K562 (cell line): ENCODE measurements around the gene IRF2. TPM values are rescaled to one million over a fixed set of nuclear protein-coding genes. Genes with fewer than 3 reads are reported as not detected.

Source experiments
- ADNP ChIP-seq: fragments of 200-800 bp; sonication (Bioruptor generic); IDR thresholded peaks from 2 replicates; pipeline ENCODE4 v1.6.1; 2016; ENCODE audit warnings: missing genetic modification characterization, missing compliant biosample characterization
- CAMTA2 ChIP-seq: fragments of 250-450 bp; sonication (Bioruptor Pico); conservative IDR thresholded peaks from 2 replicates; pipeline ENCODE4 v1.5.1; 2022
- CBFA2T2 ChIP-seq: fragments of 450-650 bp; conservative IDR thresholded peaks from 2 replicates; pipeline ENCODE4 v1.6.1; 2017; ENCODE audit warnings: mild to moderate bottlenecking
- EP300 ChIP-seq: IDR thresholded peaks from 2 replicates; pipeline ENCODE4 v1.6.1; 2012; ENCODE audit warnings: low read length, improper control_type of control experiment
- HNRNPH1 ChIP-seq: fragments of 200-400 bp; formaldehyde crosslinking; optimal IDR thresholded peaks from 2 replicates; pipeline ENCODE3; 2017; ENCODE audit warnings: low read depth, mild to moderate bottlenecking, low read length, moderate library complexity
- KDM1A ChIP-seq, 2 experiments: fragments of 450-650 bp; IDR thresholded peaks; 2 replicates each; pipeline ENCODE4 v1.6.1; 2016; ENCODE audit warnings: mild to moderate bottlenecking in 2 of 2
- MTA3 ChIP-seq: fragments of 450-650 bp; formaldehyde crosslinking; IDR thresholded peaks from 2 replicates; pipeline ENCODE4 v1.6.1; 2017; ENCODE audit warnings: mild to moderate bottlenecking, borderline replicate concordance
- PTRF ChIP-seq: fragments of 450-650 bp; IDR thresholded peaks from 2 replicates; pipeline ENCODE4 v1.6.1; 2016; ENCODE audit warnings: mild to moderate bottlenecking, missing genetic modification characterization, missing compliant biosample characterization
- RBM39 ChIP-seq: fragments of 200-400 bp; formaldehyde crosslinking; optimal IDR thresholded peaks from 2 replicates; pipeline ENCODE3; 2018; ENCODE audit warnings: low read depth, low read length
- SMAD4 ChIP-seq: fragments of 250-450 bp; sonication (Bioruptor Pico); conservative IDR thresholded peaks from 2 replicates; pipeline ENCODE4 v1.8.0; 2021; ENCODE audit warnings: inconsistent platforms, mild to moderate bottlenecking, moderate library complexity
- SP1 ChIP-seq: sonication (generic); formaldehyde crosslinking; IDR thresholded peaks from 2 replicates; pipeline ENCODE4 v1.8.1; 2022; ENCODE audit warnings: mild to moderate bottlenecking, missing genetic modification reagents
- TAL1 ChIP-seq: fragments of 450-650 bp; IDR thresholded peaks from 2 replicates; pipeline ENCODE4 v1.6.1; 2016; ENCODE audit warnings: mild to moderate bottlenecking
- ZFX ChIP-seq: sonication (generic); formaldehyde crosslinking; IDR thresholded peaks from 2 replicates; pipeline ENCODE4 v1.8.0; 2022; ENCODE audit warnings: mild to moderate bottlenecking, missing genetic modification reagents, moderate library complexity
- ZNF121 ChIP-seq: sonication (generic); formaldehyde crosslinking; conservative IDR thresholded peaks from 2 replicates; pipeline ENCODE4 v1.8.0; 2022; ENCODE audit warnings: missing genetic modification reagents
- ZNF3 ChIP-seq: fragments of 250-450 bp; sonication (Bioruptor Pico); IDR thresholded peaks from 2 replicates; pipeline ENCODE4 v1.5.0; 2021; ENCODE audit warnings: mild to moderate bottlenecking, moderate library complexity
- ZNF347 ChIP-seq: fragments of 450-650 bp; formaldehyde crosslinking; IDR thresholded peaks from 2 replicates; pipeline ENCODE4 v1.4.0; 2020; ENCODE audit warnings: low read depth, mild to moderate bottlenecking, moderate library complexity
- ZNF592 ChIP-seq: fragments of 450-650 bp; IDR thresholded peaks from 2 replicates; pipeline ENCODE4 v1.6.1; 2017; ENCODE audit warnings: antibody characterized with exemption, mild to moderate bottlenecking
- ZNF717 ChIP-seq: fragments of 250-450 bp; sonication (Bioruptor Pico); IDR thresholded peaks from 2 replicates; pipeline ENCODE4 v1.5.0; 2021
- ZNF766 ChIP-seq: fragments of 200-800 bp; sonication (Bioruptor generic); conservative IDR thresholded peaks from 2 replicates; pipeline ENCODE4 v1.6.1; 2016; ENCODE audit warnings: missing genetic modification characterization, missing compliant biosample characterization
- polyA plus RNA-seq, 8 experiments: library from polyadenylated mRNA; depleted of rRNA in 4 of 8; stranded (reverse) in 5 of 8; unstranded in 3 of 8; fragments of >200 nt; fragmentation: Nextera tagmentation in 2 of 8; fragmentation: Illumina TruSeq in 1 of 8; extraction: Ambion mirVana in 2 of 8; extraction: Trizol in 1 of 8; gene quantifications; 2 replicates each; pipeline versions ENCODE4 v1.2.1 to v1.2.3, GENCODE V29; 2011 to 2014; ENCODE audit warnings: inconsistent platforms in 1 of 8, missing spikeins in 1 of 8
- total RNA-seq, 7 experiments: library from RNA; depleted of rRNA in 6 of 7; stranded (reverse); fragments of >200 nt in 6 of 7; fragmentation: Illumina TruSeq in 2 of 7; extraction: Trizol in 2 of 7; gene quantifications; 2 replicates each; pipeline versions ENCODE4 v1.2.1 to v1.2.3, GENCODE V29; 2011 to 2021; ENCODE audit warnings: low replicate concordance in 1 of 7
- TF ChIP-seq, protein P1 (sequence below): sonication (generic); formaldehyde crosslinking; IDR thresholded peaks from 2 replicates; pipeline ENCODE4 v1.8.1; 2023; ENCODE audit warnings: mild to moderate bottlenecking, missing genetic modification reagents, moderate library complexity
- TF ChIP-seq, protein P2 (sequence below), 2 experiments: fragments of 250-450 bp in 1 of 2; fragments of 450-650 bp in 1 of 2; sonication (Bioruptor Pico) in 1 of 2; IDR thresholded peaks; 2 replicates each; pipeline versions ENCODE4 v1.6.1 to v1.8.0; 2016 to 2021; ENCODE audit warnings: mild to moderate bottlenecking in 2 of 2, moderate library complexity in 2 of 2, missing compliant biosample characterization in 1 of 2, missing genetic modification characterization in 1 of 2

The IRF2 gene
- total and polyA plus RNA-seq, 9 of the 15 experiments (the other 6 are each of a cell fraction or from before 2014, with no cell fraction given) = 7.1 to 17.1 (median 11.3) TPM

DNA sequence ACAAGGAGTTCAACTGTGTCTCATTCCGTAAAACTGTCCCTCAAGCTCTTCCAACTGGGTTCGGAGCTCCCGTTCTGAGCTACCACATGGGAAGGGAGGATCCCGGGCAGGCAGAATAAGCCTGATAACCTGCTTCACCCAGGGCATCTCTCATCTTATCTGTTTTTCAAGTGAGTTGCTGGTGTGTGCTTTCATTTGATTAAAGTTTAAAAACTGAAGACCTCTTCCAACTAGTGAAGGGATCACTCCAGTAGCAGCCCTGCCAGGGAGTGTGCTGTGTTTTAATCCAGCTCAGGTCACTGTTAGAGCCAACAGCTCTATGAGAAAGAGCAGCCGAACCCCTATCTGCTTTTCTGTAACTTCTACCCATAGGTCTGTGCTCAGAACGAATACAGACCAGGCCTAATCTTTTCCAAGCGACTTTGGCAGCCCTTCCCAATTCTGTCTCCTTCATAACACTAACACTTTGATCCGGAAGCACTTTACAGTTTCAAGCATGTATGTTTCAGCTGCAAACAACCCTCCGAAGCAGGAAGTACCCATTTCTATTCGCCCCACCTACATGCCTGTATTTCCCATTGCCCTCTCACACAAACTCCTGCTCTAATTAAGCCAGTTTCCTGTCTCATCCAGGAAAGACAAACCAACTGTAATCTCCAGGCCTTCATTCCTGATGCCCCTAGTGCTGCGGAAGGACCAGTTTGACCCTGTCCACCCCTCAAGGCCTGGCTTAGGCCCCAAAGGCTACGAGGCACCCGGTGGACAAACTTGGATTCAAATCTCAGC is 60.9 kb downstream of the IRF2 start (continued):
- TF ChIP-seq ZNF592 (0 out of 2 replicates have a peak, but pooled peaks have one; percentile 35), KDM1A (IDR thresholded peaks at IDR 0.05) (peak; percentile 15 to 34; a peak in 1 of 4 replicates), SMAD4 (no peak), EP300 (peak; percentile 13; the same call in 1 of the 2 replicates), SP1 (CRISPR knock-in tag) (no peak), CBFA2T2 (peak; percentile 62), ZFX (CRISPR knock-in tag) (peak; percentile 26; the same call in 1 of the 2 replicates), ZNF347 (CRISPR knock-in tag) (no peak), ZNF121 (CRISPR knock-in tag) (no peak), ZNF717 (no peak), ZNF766 (CRISPR knock-in tag) (no peak), HNRNPH1 (no peak), CAMTA2 (CRISPR knock-in tag) (no peak), TAL1 (peak; percentile 44), ADNP (no peak), ZNF3 (CRISPR knock-in tag) (no peak), PTRF (no peak), MTA3 (0 out of 2 replicates have a peak, but pooled peaks have one; percentile 13), RBM39 (no peak)
- TF ChIP-seq, protein P1, sequence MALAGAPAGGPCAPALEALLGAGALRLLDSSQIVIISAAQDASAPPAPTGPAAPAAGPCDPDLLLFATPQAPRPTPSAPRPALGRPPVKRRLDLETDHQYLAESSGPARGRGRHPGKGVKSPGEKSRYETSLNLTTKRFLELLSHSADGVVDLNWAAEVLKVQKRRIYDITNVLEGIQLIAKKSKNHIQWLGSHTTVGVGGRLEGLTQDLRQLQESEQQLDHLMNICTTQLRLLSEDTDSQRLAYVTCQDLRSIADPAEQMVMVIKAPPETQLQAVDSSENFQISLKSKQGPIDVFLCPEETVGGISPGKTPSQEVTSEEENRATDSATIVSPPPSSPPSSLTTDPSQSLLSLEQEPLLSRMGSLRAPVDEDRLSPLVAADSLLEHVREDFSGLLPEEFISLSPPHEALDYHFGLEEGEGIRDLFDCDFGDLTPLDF (CRISPR knock-in tag) = no peak
- TF ChIP-seq, protein P2, sequence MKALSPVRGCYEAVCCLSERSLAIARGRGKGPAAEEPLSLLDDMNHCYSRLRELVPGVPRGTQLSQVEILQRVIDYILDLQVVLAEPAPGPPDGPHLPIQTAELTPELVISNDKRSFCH (CRISPR knock-in tag; IDR thresholded peaks at IDR 0.05) = no peak
- TF ChIP-seq, protein P2 (tag; IDR thresholded peaks at IDR 0.05) = no peak
